EL (cell line): Measurements from ENCODE around the gene TMEM183A.

Experiments
- DNase-seq: peaks from one replicate; pipeline ENCODE4 v3.0.0-alpha.2; 2016

The TMEM183A gene

GRCh38 chr1:203033287-203033686, 26.1 kb downstream of the TMEM183A start:
- no peak for DNase-seq

DNA sequence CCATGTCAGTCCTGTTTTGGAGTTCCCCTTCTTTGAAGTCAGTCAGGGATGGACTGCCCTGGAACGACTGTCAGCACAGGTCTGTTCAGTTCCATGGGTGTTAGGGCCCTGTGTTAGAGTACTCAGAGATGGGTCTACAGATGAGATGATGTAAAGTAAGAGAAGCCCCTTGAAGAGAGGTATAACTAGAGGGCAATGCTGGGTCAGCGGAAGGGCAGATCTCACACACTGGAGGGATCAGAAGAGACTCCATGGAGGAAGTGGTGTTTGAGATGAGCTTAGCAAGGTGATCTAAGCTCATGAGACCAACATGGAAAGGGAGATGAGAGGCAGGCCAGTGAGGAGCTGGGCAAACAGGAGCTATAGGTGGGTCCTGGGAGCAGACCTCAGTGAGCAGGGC, 26.7 kb downstream of the TMEM183A start:
- no peak for DNase-seq

- no peak for DNase-seq
Observed at GRCh38 chr1:203034422-203035110, 27.4 kb downstream of the TMEM183A start.

DNA sequence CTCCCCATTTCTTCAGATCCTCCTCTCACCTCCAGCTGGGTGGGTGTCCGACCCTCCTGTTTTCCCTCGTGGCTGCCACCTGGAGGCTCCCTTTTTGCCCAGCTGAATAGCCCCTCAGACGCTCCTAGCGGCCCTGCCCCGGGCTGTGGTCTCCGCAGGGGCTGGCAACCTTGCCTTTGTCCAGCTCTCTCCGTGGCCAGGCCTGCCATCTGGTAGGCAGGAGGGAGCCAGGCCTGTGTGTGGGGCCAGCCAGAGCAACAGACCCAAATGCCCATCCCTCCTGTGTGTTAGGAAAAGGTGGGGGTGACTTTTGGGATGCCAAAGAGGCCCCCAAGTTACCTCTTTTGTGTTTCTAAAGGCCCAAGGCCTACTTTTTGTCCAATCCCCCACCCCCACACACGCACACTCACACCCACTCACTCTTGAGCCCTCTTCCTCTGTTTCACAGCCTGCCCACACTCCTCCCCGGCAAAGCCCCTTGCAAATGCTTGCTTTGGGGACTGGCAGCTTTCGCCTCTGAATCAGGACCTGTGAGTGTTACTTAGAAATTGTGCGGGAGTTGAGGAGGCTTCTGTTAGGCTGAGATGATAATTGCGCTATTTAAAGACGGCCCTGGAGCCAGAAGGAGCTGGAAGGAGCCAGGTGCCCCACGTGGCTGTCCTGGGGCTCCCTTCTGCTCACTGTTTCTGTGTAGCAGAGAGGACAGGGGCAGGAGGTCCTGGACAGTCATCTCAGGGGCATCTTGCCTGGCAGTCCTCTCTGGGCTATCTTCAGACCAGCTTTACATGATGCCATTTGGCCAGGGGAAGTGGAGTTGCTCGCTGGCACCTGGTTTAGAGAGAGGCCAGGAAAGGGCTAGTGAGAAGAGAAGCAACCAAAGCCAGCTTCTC, 28.2 kb downstream of the TMEM183A start:
- DNase-seq = no peak

DNA sequence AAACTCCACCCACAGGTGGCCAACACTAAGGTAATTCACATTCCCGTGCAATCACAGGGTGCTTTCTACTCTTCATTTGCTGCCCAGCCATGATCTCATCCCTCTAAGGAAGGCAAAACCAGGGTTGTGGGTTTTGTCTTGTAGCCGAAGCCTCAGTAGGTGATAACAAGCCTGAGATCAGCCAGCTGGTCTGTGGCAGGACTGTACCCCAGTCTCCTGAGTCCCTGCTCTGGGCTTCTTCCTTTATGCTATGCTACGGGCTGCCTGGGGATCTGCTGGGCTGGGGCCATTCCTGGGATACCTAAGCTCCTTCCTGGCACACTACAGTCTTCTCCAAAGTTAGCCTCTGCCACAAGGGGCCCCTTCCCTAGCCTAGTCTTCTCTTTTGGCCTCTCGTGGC, 29.0 kb downstream of the TMEM183A start:
- no peak for DNase-seq

GRCh38 chr1:203036537-203036936, 29.4 kb downstream of the TMEM183A start:
- DNase-seq = no peak

DNA sequence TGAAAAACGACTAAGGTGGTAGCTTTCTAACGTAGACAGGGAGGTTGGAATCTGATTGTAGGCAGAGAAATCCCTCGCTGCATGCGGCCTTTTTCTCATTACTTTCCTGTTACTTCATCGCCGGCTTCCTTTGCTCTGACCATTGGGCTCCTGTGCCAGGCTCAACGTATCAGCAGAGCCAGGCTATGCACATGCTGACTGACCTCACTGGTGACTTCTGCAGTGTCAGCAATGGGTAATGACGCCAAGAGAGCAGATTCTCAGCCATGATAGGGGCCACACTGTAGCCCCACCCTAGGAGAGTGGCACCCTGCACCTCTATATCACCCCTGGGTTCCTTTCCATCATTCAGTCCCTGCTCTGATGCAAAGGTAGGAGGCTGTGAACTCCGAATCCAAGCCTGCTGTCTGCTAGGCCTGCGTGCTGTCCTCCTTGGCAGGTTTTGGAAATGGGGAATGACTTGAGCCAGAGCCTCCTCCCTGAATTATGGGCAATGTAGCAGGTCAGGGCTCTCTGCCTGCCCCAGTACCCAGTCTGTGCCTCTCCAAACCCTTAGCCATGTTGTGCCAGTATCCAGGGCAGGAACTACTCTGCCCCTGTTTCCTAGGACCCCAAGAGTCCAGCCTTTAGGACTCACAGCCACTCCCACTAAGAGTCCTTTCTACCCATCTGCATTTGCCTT, 30.5 kb downstream of the TMEM183A start:
- DNase-seq = no peak

- peak; percentile 91 for DNase-seq
Observed at GRCh38 chr1:203038217-203038741, 31.1 kb downstream of the TMEM183A start.

- peak; percentile 69 for DNase-seq
Observed at GRCh38 chr1:203038891-203039608, 31.9 kb downstream of the TMEM183A start.

DNA sequence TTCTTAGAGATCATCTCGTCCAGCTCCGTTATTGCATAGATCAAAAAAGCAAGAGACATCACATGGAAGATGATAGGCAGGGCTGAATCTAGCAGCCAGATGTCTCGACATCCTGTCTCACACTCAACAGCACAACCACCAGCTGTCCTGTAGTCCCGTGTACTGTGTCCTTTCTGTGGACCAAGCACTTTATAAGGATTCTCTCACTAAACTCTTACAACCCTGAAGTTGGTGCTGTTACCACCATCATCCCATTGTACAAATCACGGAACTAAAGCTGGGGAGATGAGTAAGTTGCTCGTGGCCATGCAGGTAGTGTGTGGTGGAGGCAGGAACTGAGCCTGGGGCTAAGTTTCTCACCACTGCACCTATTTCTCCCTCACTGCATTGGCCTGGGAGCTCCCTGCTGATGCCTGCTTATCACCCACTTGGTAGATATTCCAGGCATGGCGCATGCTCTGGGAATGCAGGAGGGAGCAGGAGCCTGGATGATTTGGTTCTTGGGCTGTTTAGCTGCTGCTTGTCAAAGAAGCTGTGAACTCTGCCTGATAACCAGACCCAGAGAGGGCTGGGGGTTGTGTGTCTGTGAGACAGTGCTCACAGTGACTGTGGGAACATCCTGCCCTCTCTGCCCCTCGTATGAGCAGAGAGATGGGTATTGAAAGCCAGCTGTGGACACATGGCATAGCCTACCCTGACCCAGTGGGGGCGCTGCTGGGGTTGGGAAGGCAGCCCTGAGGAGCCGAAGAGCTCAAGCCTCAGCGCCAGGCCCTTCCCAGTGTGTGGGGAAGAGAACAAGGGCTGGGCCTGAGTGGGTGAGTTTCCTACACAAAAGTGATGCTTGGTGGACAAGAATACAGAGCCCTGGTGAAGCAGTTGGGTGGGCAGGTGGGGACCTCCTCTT, 32.7 kb downstream of the TMEM183A start:
- no peak for DNase-seq

GRCh38 chr1:203040513-203041275, 33.5 kb downstream of the TMEM183A start:
- no peak for DNase-seq

DNA sequence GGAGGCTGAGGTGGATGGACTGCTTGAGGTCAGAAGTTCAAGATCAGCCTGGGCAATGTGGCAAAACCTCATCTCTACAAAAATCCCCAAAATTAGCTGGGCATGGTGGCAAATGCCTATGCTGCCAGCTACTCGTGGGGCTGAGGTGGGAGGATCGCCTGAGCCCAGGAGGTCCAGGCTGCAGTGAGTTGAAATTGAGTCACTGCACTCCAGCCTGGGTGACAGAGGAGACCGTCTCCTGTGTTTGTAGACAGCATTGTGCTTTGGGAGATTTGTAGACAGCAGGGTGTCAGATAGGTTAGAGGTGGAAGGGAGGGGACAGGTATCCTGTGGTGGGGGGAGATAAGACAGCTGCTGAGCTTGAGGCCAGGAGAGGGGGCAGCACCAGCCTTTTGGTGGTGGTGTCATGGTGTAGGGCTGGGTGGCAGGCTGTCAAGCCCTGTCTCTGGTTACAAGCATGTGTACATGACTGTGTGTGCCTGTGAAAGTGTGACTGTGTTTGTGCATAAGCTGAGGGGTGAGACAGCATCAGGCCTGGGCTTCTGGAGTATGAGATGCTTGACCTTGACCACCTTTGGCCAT, 34.3 kb downstream of the TMEM183A start:
- DNase-seq = no peak

DNA sequence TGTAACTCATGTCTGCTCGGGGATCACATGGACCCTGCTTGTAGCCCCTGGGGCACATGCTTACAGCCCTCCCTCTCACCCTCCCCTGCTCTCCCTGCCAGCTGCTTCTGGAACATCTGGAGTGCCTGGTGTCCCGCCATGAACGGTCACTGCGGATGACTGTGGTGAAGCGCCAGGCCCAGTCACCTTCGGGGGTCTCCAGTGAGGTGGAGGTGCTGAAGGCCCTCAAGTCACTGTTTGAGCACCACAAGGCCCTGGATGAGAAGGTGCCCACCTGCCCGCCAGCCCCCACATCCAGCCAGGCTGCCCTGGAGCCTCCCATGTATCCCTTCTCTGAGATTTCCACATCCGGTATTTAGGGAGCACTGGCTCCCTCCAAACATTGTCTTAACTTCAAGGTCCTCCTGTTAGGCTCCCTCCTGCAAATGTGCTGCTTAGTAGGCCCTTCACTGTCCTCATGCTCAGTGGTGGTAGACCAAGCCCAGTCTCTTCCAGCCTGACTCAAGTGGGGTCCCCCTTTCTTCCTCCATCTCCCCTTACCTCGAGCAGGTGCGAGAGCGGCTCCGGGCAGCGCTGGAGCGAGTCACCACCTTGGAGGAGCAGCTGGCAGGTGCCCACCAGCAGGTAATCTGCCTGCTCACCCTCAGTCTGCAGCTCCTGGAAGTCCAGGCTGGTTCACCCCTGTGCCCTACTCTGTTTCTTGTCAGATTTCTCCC, 36.8 kb downstream of the TMEM183A start:
- DNase-seq = no peak

GRCh38 chr1:203044546-203045250, 37.5 kb downstream of the TMEM183A start:
- DNase-seq = no peak

DNA sequence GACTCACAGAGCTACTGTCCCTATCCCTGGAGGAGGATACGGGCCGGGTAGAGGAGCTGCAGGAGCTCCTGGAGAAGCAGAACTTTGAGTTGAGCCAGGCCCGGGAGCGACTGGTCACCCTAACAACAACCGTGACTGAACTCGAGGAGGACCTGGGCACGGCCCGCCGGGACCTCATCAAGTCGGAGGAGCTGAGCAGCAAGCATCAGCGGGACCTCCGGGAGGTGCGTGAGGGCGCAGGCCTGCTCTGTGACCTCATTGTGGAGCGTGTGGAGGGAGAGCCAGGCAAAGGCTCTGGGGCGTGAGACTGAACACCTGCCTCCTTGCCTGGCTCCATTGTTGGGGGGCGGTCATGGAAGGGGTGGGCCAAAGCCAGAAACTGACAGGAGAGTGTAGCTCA, 38.2 kb downstream of the TMEM183A start:
- no peak for DNase-seq

GRCh38 chr1:203045821-203046594, 38.8 kb downstream of the TMEM183A start:
- DNase-seq = no peak

GRCh38 chr1:203046984-203047630, 39.9 kb downstream of the TMEM183A start:
- peak; percentile 82 for DNase-seq

- DNase-seq = no peak
Observed at GRCh38 chr1:203048086-203048485, 40.9 kb downstream of the TMEM183A start.
